Activated naive CD8-positive, alpha-beta T cell treated with anti-CD3 and anti-CD28 coated beads, Interleukin-2, amount 10 ng/mL, durations not matched to agents 7 days and 5 days (primary cell): ENCODE measurements around the gene SORCS2. TPM values are rescaled to one million over a fixed set of nuclear protein-coding genes. Genes with fewer than 3 reads are reported as not detected.

Experiments
- ATAC-seq: fragments of 150-1000 bp; cut with Tn5 transposase; one replicate; pipeline ENCODE4 v1.10.0; 2021; ENCODE audit warnings: low read depth, moderate library complexity
- POLR2A ChIA-PET: fragments of 350-600 bp; sonication (Branson Sonifier 250); formaldehyde crosslinking; loops from one replicate; lab custom pipeline; 2021; ENCODE audit warnings: antibody characterized with exemption; lab: Charles Lee
- DNase-seq: peaks from one replicate; pipeline ENCODE4 v3.0.0; 2021
- H3K27ac Mint-ChIP-seq: one replicate; pipeline ENCODE4 v1.8.0; 2022; ENCODE audit warnings: mild to moderate bottlenecking, mixed read lengths
- H3K27me3 Mint-ChIP-seq: one replicate; pipeline ENCODE4 v1.8.0; 2022; ENCODE audit warnings: mild to moderate bottlenecking, moderate library complexity, mixed read lengths
- H3K36me3 Mint-ChIP-seq: one replicate; pipeline ENCODE4 v1.8.0; 2021; ENCODE audit warnings: mild to moderate bottlenecking, mixed read lengths
- H3K4me1 Mint-ChIP-seq: one replicate; pipeline ENCODE4 v1.8.0; 2021; ENCODE audit warnings: mixed read lengths
- H3K4me3 Mint-ChIP-seq: one replicate; pipeline ENCODE4 v1.8.0; 2022; ENCODE audit warnings: mild to moderate bottlenecking, moderate library complexity, mixed read lengths
- H3K9me3 Mint-ChIP-seq: one replicate; pipeline ENCODE4 v1.8.0; 2021; ENCODE audit warnings: mixed read lengths
- total RNA-seq, 2 experiments: library from RNA; stranded (reverse); gene quantifications; one replicate each; pipeline ENCODE4 v1.2.3, GENCODE V29; 2021

Gene SORCS2
- total RNA-seq, 2 experiments from 2014 or later = not detected

DNA sequence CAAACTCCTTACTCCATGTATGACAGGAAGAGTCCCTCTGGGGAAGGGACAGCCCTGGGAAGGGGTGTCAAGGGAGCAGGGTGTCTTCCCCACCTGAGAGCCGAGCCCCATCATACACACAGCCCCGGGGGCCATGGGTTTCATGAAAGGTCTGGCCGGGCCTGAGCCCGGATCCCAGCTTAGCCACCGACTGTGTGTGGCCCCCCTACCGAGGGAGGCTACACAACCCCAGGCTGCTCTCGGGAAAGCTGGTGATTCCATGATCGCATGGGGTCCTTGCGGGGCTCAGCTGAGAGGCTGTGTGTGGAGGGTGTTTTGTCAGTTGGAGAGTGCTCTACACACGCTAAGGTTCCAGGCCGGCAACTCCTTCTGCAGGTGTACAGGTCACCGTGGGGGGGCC is 55.6 kb downstream of the SORCS2 start:
- no peak overlapping the region for H3K27ac Mint-ChIP-seq
- no peak overlapping the region for H3K4me3 Mint-ChIP-seq
- H3K36me3 Mint-ChIP-seq = no peaks in the 10 kb centered on the region
- POLR2A ChIA-PET = no interaction called here
- no peaks in the 10 kb centered on the region for H3K9me3 Mint-ChIP-seq
- DNase-seq (no peak), ATAC-seq (no peak)
- H3K4me1 Mint-ChIP-seq = no peaks in the 10 kb centered on the region
- no peaks in the 10 kb centered on the region for H3K27me3 Mint-ChIP-seq

DNA sequence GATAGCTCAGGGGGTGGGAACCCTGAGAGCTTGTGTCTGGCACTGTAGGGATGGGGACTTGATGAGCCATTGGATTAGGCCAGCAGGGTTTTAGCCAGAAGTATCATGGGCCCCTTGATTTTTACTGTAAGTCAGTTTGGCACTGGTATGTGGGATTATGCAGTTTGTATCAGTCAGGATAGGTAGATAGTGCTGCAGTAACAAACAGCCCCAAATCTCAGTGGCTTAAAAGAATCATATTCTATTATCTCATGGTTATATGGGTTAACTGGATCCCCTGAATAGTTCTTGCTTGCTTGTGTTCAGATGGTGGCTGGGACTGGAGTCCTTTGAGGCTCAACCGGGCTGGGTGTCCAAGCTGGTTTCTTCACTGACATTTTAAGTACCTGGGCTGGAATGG is 56.5 kb downstream of the SORCS2 start:
- H3K4me1 Mint-ChIP-seq = no peaks in the 10 kb centered on the region
- no peaks in the 10 kb centered on the region for H3K27me3 Mint-ChIP-seq
- no peaks in the 10 kb centered on the region for H3K36me3 Mint-ChIP-seq
- POLR2A ChIA-PET = no interaction called here
- no peak for ATAC-seq
- no peak for DNase-seq
- no peak overlapping the region for H3K27ac Mint-ChIP-seq
- H3K9me3 Mint-ChIP-seq = no peaks in the 10 kb centered on the region
- no peak overlapping the region for H3K4me3 Mint-ChIP-seq

DNA sequence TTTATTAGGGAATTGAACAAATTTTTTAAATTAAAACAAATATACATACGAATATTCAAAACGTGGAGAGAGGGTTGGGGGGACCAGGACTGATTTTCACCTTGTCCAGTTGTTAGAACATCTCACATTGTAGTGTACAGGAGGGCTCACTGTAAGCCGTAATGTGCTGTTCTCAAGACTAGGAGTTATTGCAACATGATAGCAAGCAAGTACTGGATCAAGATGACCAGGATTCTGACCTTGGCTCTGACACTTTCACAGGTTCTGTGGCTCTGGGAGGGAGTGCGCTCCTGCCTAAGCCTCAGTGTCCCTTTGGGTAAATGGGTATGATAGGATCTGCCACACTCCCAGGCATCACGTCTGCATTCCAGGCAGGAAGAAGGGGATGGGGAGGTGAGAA is 59.0 kb downstream of the SORCS2 start:
- DNase-seq = no peak
- no peak overlapping the region for H3K4me3 Mint-ChIP-seq
- no peaks in the 10 kb centered on the region for H3K36me3 Mint-ChIP-seq
- H3K27me3 Mint-ChIP-seq = no peaks in the 10 kb centered on the region
- no peaks in the 10 kb centered on the region for H3K4me1 Mint-ChIP-seq
- POLR2A ChIA-PET = no interaction called here
- no peak overlapping the region for H3K27ac Mint-ChIP-seq
- no peaks in the 10 kb centered on the region for H3K9me3 Mint-ChIP-seq
- no peak for ATAC-seq

DNA sequence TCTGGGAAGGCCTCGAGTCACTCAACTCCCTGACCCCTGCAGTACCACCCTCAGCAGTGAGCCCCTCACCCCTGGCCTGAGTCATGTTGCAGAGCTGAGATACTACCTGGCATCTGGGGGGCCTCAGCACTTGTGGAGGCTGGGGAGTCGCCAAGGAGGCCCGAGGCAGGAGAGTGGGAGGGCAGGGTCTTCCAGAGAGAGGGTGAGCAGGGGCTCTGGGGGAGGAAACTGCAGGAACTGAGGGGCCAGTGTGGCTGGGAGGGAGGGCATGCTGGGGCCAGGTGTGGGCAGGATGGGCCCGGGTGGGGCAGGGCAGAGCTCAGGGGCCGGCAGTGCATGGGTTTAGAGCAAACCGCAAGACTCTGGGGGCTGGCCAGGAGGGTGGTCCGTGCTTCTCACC is 59.7 kb downstream of the SORCS2 start:
- no peak overlapping the region for H3K27ac Mint-ChIP-seq
- H3K4me3 Mint-ChIP-seq = no peak overlapping the region
- ATAC-seq = no peak
- H3K9me3 Mint-ChIP-seq = no peaks in the 10 kb centered on the region
- H3K36me3 Mint-ChIP-seq = no peaks in the 10 kb centered on the region
- no peak for DNase-seq
- POLR2A ChIA-PET = no interaction called here
- no peaks in the 10 kb centered on the region for H3K4me1 Mint-ChIP-seq
- H3K27me3 Mint-ChIP-seq = no peaks in the 10 kb centered on the region

DNA sequence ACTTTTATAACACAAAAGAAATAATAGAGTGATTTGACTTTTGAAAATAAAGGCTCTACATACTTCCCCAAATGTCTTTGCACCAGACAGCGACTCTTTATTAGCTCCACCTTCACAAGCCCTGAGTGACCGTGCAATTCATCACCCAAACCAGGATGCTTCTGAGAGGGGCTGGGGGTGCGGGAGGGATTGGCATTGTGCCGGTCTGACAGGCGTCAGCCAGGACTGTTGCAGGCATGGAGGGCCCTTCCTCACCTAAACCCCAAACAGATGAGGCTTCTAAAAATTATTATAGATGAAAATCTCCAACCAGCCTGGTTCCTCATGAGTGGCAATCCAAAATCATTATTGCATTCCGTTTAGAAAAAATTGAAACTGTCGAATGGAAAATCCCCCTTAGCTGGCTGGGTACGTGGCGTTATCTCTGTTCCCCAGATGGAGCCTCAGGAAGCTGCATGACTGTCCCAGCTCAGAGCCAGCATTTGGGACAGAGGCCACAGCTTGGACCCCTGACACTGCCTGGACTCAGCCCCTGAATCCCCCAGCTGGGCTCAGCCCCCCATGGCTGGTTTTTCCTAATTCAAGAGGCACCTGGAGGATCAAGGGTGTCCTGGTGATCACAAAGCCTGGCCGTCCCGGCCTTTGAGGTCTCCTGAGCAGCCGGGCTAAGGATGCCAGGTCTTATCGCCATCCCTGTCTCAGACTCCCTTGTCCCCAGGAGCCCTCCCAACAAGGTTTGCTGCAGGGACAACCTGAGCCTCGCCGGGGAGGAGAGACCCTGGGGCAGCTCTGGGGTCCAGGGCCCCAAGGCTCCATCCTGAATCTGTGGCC is 60.4 kb downstream of the SORCS2 start:
- Mint-ChIP-seq H3K4me3 (no peak overlapping the region), H3K36me3 (no peaks in the 10 kb centered on the region), H3K9me3 (no peaks in the 10 kb centered on the region), H3K27ac (no peak overlapping the region), H3K27me3 (no peaks in the 10 kb centered on the region), H3K4me1 (no peaks in the 10 kb centered on the region)
- ATAC-seq (no peak), DNase-seq (no peak)
- POLR2A ChIA-PET = no interaction called here

DNA sequence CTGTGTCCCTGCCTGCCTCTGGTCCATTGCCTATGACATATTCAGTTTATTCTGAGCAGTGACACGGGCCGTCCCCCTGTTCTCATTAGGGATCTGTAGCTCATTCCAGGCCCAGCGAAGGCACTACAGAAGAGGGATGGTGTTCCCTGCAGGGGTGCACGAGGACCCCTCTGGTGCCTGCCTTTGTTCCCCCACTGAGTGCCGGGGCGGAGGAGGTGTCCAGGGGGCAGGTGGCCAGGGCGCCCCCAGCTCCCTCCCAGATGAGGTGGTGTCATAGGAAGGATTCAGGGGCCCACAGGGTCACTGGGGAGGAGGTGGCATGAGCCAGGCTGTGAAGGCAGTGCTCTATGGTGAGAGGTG is 61.0 kb downstream of the SORCS2 start:
- POLR2A ChIA-PET = no interaction called here
- no peak overlapping the region for H3K4me3 Mint-ChIP-seq
- H3K4me1 Mint-ChIP-seq = no peaks in the 10 kb centered on the region
- no peak overlapping the region for H3K27ac Mint-ChIP-seq
- no peaks in the 10 kb centered on the region for H3K36me3 Mint-ChIP-seq
- DNase-seq (no peak), ATAC-seq (no peak)
- no peaks in the 10 kb centered on the region for H3K9me3 Mint-ChIP-seq
- H3K27me3 Mint-ChIP-seq = no peaks in the 10 kb centered on the region

DNA sequence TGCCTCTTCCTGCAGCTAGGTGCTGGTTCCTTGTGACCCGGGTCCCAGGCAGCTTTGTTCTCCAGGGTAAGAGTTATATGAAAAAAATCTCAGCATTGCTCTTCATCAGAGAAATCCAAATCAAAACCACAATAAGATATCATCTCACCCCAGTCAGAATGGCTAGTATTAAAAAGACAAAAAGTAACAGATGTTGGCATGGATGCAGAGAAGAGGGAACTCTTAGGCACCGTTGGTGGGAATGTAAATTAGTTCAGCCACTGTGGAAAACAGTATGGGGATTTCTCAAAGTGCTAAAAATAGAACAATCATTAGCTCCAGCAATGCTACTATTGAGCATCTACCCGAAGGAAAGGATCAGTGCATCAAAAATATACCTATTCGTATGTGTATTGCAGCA is 61.5 kb downstream of the SORCS2 start:
- POLR2A ChIA-PET = no interaction called here
- Mint-ChIP-seq H3K27ac (no peak overlapping the region), H3K36me3 (no peaks in the 10 kb centered on the region), H3K4me3 (no peak overlapping the region), H3K27me3 (peaks cover under 1% of the 10 kb centered on the region), H3K4me1 (no peaks in the 10 kb centered on the region), H3K9me3 (no peaks in the 10 kb centered on the region)
- no peak for ATAC-seq
- DNase-seq = no peak

DNA sequence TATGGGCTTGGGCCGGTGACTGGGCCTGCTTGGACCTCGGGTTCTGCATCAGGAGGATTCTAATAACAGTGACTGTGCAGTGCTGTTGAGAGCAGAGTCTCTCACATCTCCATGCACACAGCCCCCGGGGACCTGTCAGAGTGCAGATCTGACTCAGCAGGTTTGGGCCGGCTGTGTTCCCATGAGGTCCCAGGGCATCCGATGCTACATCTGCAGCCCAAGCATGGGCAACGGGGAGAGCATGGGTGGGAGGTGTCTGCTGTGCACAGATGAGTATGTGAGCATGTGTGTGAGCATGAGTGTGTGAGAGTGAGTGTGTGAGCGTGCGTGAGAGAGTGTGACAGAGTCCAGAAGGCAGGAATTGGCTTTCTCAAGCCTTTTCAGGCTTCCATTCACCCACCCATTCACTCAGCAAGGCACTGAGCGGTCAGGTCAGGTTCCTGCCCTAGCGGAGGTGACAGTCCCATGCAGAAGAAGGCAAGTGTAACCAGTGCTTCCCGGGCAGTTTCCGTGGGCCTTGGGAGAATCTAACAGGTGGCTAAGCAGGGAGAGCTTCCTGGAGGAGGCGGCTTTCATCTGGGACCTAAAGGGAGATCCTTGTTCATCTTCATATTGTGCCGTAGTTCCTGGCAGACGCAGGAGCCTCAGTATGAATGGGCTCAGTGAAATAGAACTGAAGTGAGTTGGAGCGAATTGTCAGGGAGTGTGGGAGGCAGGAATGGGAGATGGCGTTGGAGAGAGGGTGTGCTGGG is 62.6 kb downstream of the SORCS2 start:
- ATAC-seq (no peak), DNase-seq (no peak)
- POLR2A ChIA-PET = no interaction called here
- H3K4me1 Mint-ChIP-seq = no peaks in the 10 kb centered on the region
- no peak overlapping the region for H3K27ac Mint-ChIP-seq
- H3K4me3 Mint-ChIP-seq = no peak overlapping the region
- peaks cover 1% of the 10 kb centered on the region for H3K27me3 Mint-ChIP-seq
- H3K9me3 Mint-ChIP-seq = no peaks in the 10 kb centered on the region
- H3K36me3 Mint-ChIP-seq = no peaks in the 10 kb centered on the region

DNA sequence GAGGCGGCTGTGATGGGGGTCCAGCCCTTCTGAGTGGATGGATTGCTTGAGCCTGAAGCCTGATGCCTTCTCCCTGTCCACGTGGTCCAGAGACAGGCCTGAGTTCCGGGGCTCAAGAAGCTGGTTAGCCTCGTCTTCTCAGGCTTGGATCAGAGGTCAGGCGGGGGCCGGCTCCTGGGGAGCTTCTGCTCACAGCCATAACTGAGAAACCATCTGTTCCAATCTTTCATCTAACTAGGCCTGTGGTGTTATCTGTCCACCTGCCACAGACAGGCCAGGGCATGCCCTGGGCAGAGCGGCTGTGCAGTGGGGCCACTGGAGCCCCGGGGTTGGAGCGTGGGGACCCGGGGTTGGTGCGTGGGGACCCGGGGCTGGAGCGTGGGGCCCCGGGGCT is 63.1 kb downstream of the SORCS2 start:
- Mint-ChIP-seq H3K4me1 (no peaks in the 10 kb centered on the region), H3K27me3 (peaks cover 1% of the 10 kb centered on the region), H3K9me3 (no peaks in the 10 kb centered on the region), H3K36me3 (no peaks in the 10 kb centered on the region), H3K4me3 (no peak overlapping the region), H3K27ac (no peak overlapping the region)
- ATAC-seq = no peak
- POLR2A ChIA-PET = no interaction called here
- DNase-seq = no peak

DNA sequence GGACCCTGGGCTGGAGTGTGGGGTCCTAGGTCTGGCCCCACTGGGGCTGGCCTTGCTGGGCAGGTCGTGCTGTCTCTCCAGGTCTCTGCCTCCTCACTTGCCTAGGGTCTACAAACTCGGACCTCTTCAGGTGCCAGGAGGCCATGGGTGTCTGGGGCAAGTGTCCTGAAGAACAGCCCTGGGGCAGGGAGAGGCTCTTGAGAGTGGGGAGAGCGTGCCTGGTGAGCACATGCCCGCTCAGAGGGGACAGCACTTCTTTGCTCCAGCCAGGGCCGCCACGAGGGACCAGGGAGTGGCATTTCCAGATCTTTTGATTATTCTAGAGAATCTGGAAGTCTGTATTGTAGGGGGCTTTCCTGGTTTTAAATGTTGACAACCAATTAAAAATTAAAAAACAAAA is 63.7 kb downstream of the SORCS2 start:
- no peak for DNase-seq
- Mint-ChIP-seq H3K27me3 (peaks cover 1% of the 10 kb centered on the region), H3K4me1 (no peaks in the 10 kb centered on the region), H3K36me3 (no peaks in the 10 kb centered on the region), H3K9me3 (no peaks in the 10 kb centered on the region), H3K4me3 (no peak overlapping the region), H3K27ac (no peak overlapping the region)
- ATAC-seq = no peak
- POLR2A ChIA-PET = no interaction called here

DNA sequence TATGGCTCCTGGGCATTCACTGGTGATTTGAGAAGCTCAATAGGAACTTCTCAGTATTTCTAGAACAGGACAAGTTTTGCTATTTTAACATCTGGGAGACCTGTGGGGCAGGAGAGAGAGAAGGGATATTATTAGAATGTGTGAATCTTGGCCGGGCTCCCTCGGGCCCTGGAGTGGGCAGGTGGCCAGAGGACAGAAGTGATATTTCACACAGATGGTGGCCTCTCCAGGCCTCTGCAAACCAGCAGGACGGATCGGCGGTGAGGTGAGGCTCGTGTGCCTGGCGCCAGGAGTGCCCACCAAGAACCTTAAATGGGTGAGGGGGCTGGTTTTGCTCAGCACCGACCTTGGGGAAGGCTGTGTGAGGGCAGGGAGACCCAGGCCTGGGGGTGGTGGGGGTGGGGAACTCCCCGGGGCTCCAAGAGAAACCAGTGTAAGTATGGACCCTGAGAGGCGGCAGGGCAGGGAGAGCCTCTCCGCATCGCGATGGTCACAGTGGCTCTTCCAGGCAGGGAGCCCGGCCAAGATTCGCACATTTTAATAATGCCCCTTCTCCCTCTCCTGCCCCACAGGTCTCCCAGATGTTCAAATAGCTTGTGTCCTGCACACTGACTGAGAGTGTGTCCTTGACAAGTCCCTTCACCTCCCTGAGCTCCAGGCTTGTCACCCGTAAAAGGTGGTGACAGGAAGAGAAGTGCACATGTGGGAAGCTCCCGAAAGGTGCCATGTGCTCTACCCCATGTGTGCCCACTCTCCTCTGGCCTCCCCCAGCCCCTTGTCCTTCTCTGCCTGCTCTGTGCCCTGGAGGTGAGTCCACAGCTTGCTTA is 64.9 kb downstream of the SORCS2 start:
- no peak for DNase-seq
- H3K36me3 Mint-ChIP-seq = no peaks in the 10 kb centered on the region
- H3K27ac Mint-ChIP-seq = no peak overlapping the region
- peaks cover 1% of the 10 kb centered on the region for H3K27me3 Mint-ChIP-seq
- no peak for ATAC-seq
- no peaks in the 10 kb centered on the region for H3K9me3 Mint-ChIP-seq
- H3K4me1 Mint-ChIP-seq = no peaks in the 10 kb centered on the region
- POLR2A ChIA-PET = no interaction called here
- H3K4me3 Mint-ChIP-seq = no peak overlapping the region

DNA sequence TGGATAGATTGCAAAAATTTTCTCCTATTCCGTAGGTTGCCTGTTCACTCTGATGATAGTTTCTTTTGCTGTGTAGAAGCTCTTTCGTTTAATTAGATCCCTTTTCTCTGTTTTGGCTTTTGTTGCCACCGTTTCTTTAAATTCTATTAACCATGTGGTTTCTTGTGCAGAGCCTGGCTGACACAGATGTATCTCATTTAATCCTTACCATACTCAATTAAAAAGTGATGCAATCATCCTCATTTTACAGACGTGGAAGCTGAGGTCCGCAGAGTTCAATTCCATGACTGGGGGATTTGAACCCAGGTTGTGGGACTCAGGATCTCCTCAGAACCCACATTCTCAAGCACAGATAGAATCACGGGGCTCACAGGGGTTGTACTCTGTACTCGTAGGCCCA is 66.7 kb downstream of the SORCS2 start:
- Mint-ChIP-seq H3K27ac (no peak overlapping the region), H3K4me3 (no peak overlapping the region), H3K27me3 (peaks cover 1% of the 10 kb centered on the region), H3K36me3 (no peaks in the 10 kb centered on the region), H3K9me3 (no peaks in the 10 kb centered on the region), H3K4me1 (no peaks in the 10 kb centered on the region)
- ATAC-seq (no peak), DNase-seq (no peak)
- POLR2A ChIA-PET = no interaction called here

DNA sequence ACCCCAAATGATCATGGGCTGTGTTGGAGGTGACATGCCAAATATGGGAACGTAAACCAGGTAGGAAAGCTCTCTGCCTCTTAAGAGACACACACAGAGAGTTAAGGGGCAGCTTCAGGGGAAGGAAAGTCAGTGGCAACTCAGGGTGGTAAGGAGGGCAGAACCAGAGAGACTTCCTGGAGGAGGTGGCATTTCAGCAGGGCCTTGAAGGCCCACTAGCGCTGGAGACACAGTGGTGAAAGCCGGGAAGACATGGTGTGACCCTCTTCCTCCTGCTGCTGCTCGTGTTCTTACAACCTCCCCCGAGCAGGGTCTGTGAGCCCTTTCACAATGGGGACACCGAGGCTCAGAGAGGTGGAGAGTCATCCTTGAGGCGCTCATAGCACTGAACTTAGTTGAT is 68.2 kb downstream of the SORCS2 start:
- Mint-ChIP-seq H3K4me3 (no peak overlapping the region), H3K36me3 (no peaks in the 10 kb centered on the region), H3K27me3 (peaks cover 1% of the 10 kb centered on the region), H3K4me1 (no peaks in the 10 kb centered on the region), H3K27ac (no peak overlapping the region), H3K9me3 (no peaks in the 10 kb centered on the region)
- DNase-seq (no peak), ATAC-seq (no peak)
- POLR2A ChIA-PET = no interaction called here
